HG03060 (cell line): ENCODE results near the gene GPC2.
"Not testable (repeated sequence)": the region's sequence is repeated elsewhere in the genome, so short reads cannot be mapped to it uniquely, and the experiment has no call there.

Experiments
- ATAC-seq: cut with Tn5 transposase; IDR thresholded peaks from one replicate; pipeline ENCODE4 v1.9.1; 2021; ENCODE audit warnings: low read depth, moderate number of reproducible peaks; ENCODE audit not compliant: unreplicated experiment

Gene GPC2

GRCh38 chr7:100204454-100204853, 27.3 kb upstream of the GPC2 start:
- no peak for ATAC-seq

GRCh38 chr7:100200693-100201092, 23.5 kb upstream of the GPC2 start:
- no peak for ATAC-seq

- no peak for ATAC-seq
These were observed 21.1 kb upstream of the GPC2 start for GRCh38 chr7:100198266-100198665.

GRCh38 chr7:100195901-100196322, 18.7 kb upstream of the GPC2 start:
- ATAC-seq: not testable (repeated sequence)

- no peak for ATAC-seq
These were observed 18.0 kb upstream of the GPC2 start for GRCh38 chr7:100195222-100195621.

- ATAC-seq: no peak
These were observed 15.8 kb upstream of the GPC2 start for GRCh38 chr7:100192969-100193368.

GRCh38 chr7:100192281-100192862, 15.2 kb upstream of the GPC2 start:
- not testable (repeated sequence) for ATAC-seq

GRCh38 chr7:100191775-100192174, 14.6 kb upstream of the GPC2 start:
- no peak for ATAC-seq

GRCh38 chr7:100190048-100190711, 13.0 kb upstream of the GPC2 start:
- ATAC-seq: no peak

- ATAC-seq: no peak
These were observed 11.9 kb upstream of the GPC2 start for GRCh38 chr7:100189061-100189460.

- ATAC-seq: no peak
These were observed 8.5 kb upstream of the GPC2 start for GRCh38 chr7:100185726-100186125.

GRCh38 chr7:100183090-100183489, 5.9 kb upstream of the GPC2 start:
- not testable (repeated sequence) for ATAC-seq

- not testable (repeated sequence) for ATAC-seq
These were observed 5.4 kb upstream of the GPC2 start for GRCh38 chr7:100182616-100183015.

- not testable (repeated sequence) for ATAC-seq
These were observed 2.9 kb upstream of the GPC2 start for GRCh38 chr7:100180084-100180483.

GRCh38 chr7:100176096-100177044, 811 bp downstream of the GPC2 start:
- no peak for ATAC-seq

GRCh38 chr7:100175296-100175935, 1.8 kb downstream of the GPC2 start:
- no peak for ATAC-seq

GRCh38 chr7:100174582-100174981, 2.6 kb downstream of the GPC2 start:
- no peak for ATAC-seq

- ATAC-seq: no peak
These were observed 3.2 kb downstream of the GPC2 start for GRCh38 chr7:100173806-100174495.

GRCh38 chr7:100171840-100172239, 5.3 kb downstream of the GPC2 start:
- no peak for ATAC-seq

GRCh38 chr7:100171087-100171681, 6.0 kb downstream of the GPC2 start:
- ATAC-seq: no peak
